H1 (cell line): ENCODE results near the gene YPEL2. TPM values are rescaled to one million over a fixed set of nuclear protein-coding genes. Genes with fewer than 3 reads are reported as not detected.

ENCODE experiments used
- CTCF ChIA-PET: fragments of 300-600 bp; sonication (Branson Sonifier 250); formaldehyde crosslinking; loops from one replicate; lab custom pipeline; 2021; ENCODE audit not compliant: partially characterized antibody; lab: Charles Lee
- POLR2A ChIA-PET: fragments of 300-600 bp; sonication (Branson Sonifier 250); formaldehyde crosslinking; loops from one replicate; lab custom pipeline; 2021; ENCODE audit warnings: inconsistent platforms; ENCODE audit not compliant: partially characterized antibody; lab: Charles Lee
- DNase-seq, 2 experiments: peaks; one replicate each; pipeline versions ENCODE4 v3.0.0 to v3.0.0-alpha.2; 2010 to 2022; ENCODE audit warnings: low spot score in 2 of 2, low read depth in 1 of 2, mixed read lengths in 1 of 2
- FAIRE-seq: peaks from 2 replicates; lab custom pipeline; 2011; peaks lifted over from hg19 to GRCh38; lab: Jason Lieb, UNC
- H2AFZ ChIP-seq: 2 replicates; pipeline ENCODE4 v1.8.1; 2012; ENCODE audit warnings: low read length, inconsistent platforms
- H2AK5ac ChIP-seq: 2 replicates; pipeline ENCODE4 v1.6.1; 2013; ENCODE audit warnings: low read depth, low read length
- H2BK120ac ChIP-seq: replicated peaks from 2 replicates; pipeline ENCODE3; 2013; ENCODE audit warnings: low read depth, low read length, inconsistent platforms
- H2BK12ac ChIP-seq: 2 replicates; pipeline ENCODE4 v1.6.1; 2013; ENCODE audit warnings: low read depth, low read length
- H2BK15ac ChIP-seq: 2 replicates; pipeline ENCODE4 v1.6.1; 2013; ENCODE audit warnings: low read length
- H2BK20ac ChIP-seq: 2 replicates; pipeline ENCODE4 v1.6.1; 2013; ENCODE audit warnings: low read length
- H2BK5ac ChIP-seq: 2 replicates; pipeline ENCODE4 v1.6.1; 2013; ENCODE audit warnings: low read depth, low read length
- H3K14ac ChIP-seq: 2 replicates; pipeline ENCODE4 v1.6.1; 2013; ENCODE audit warnings: inconsistent platforms; ENCODE audit not compliant: insufficient read length
- H3K18ac ChIP-seq: 2 replicates; pipeline ENCODE4 v1.6.1; 2013; ENCODE audit warnings: low read length; ENCODE audit errors: extremely low read depth
- H3K23ac ChIP-seq: 2 replicates; pipeline ENCODE4 v1.6.1; 2013; ENCODE audit warnings: inconsistent platforms; ENCODE audit not compliant: insufficient read length
- H3K23me2 ChIP-seq: 2 replicates; pipeline ENCODE4 v1.6.1; 2013; ENCODE audit warnings: low read depth, low read length
- H3K27ac ChIP-seq: 2 replicates; pipeline ENCODE4 v1.6.1; 2011; ENCODE audit warnings: low read depth, low read length, inconsistent platforms
- H3K27me3 ChIP-seq, 4 experiments: replicated peaks in 1 of 4; 1 replicate in 1 of 4; 2 replicates in 3 of 4; pipeline versions ENCODE4 v1.6.1 to v1.8.1; 2011 to 2013; ENCODE audit warnings: low read length in 3 of 4, mild to moderate bottlenecking in 3 of 4, inconsistent platforms in 2 of 4, mixed read lengths in 2 of 4, moderate library complexity in 1 of 4; ENCODE audit not compliant: control insufficient read depth in 3 of 4, insufficient read depth in 3 of 4; ENCODE audit errors: extremely low read depth in 1 of 4
- H3K36me3 ChIP-seq, 4 experiments: 2 replicates each; pipeline versions ENCODE4 v1.6.1 to v1.8.1; 2011 to 2013; ENCODE audit warnings: mild to moderate bottlenecking in 4 of 4, low read length in 3 of 4, moderate library complexity in 2 of 4, control low read depth in 1 of 4, inconsistent platforms in 1 of 4; ENCODE audit not compliant: insufficient read depth in 4 of 4, control insufficient read depth in 2 of 4
- H3K4ac ChIP-seq: replicated peaks from 2 replicates; pipeline ENCODE3; 2013; ENCODE audit warnings: low read length, low read depth, mixed read lengths, inconsistent platforms; ENCODE audit not compliant: insufficient read length
- H3K4me1 ChIP-seq, 4 experiments: replicated peaks in 1 of 4; 1 replicate in 1 of 4; 2 replicates in 3 of 4; pipeline versions ENCODE4 v1.6.1 to v1.8.1; 2011 to 2013; ENCODE audit warnings: low read length in 3 of 4, inconsistent platforms in 2 of 4, mixed read lengths in 1 of 4; ENCODE audit not compliant: insufficient read depth in 4 of 4, control insufficient read depth in 3 of 4
- H3K4me2 ChIP-seq, 2 experiments: 2 replicates each; pipeline versions ENCODE4 v1.6.1 to v1.8.1; 2011 to 2013; ENCODE audit warnings: low read depth in 2 of 2, low read length in 2 of 2, control low read depth in 1 of 2, inconsistent platforms in 1 of 2, mild to moderate bottlenecking in 1 of 2; ENCODE audit not compliant: insufficient read depth in 1 of 2
- H3K4me3 ChIP-seq, 4 experiments: fragments of 200-600, 300-600 bp in 1 of 4; sonication (generic), shearing (Covaris generic), sonication (Bioruptor Twin) in 1 of 4; 2 replicates each; pipeline versions ENCODE4 v1.5.1 to v1.8.1; 2011 to 2016; ENCODE audit warnings: low read length in 4 of 4, low read depth in 3 of 4, control low read depth in 2 of 4, inconsistent platforms in 2 of 4, mild to moderate bottlenecking in 2 of 4, mixed read lengths in 1 of 4, moderate library complexity in 1 of 4; ENCODE audit not compliant: insufficient read depth in 2 of 4; ENCODE audit errors: extremely low read depth in 1 of 4
- H3K56ac ChIP-seq: replicated peaks from 2 replicates; pipeline ENCODE3; 2013; ENCODE audit warnings: low read depth, mild to moderate bottlenecking, mixed read lengths, low read length, inconsistent platforms; ENCODE audit not compliant: insufficient read length
- H3K79me1 ChIP-seq: 2 replicates; pipeline ENCODE4 v1.6.1; 2013; ENCODE audit warnings: low read depth, low read length, control low read depth
- H3K79me2 ChIP-seq, 2 experiments: 2 replicates each; pipeline versions ENCODE4 v1.6.1 to v1.8.1; 2012 to 2013; ENCODE audit warnings: low read length in 2 of 2, mild to moderate bottlenecking in 2 of 2, inconsistent platforms in 1 of 2; ENCODE audit not compliant: insufficient read depth in 2 of 2, control insufficient read depth in 1 of 2
- H3K9ac ChIP-seq, 4 experiments: replicated peaks in 1 of 4; 1 replicate in 1 of 4; 2 replicates in 3 of 4; pipeline versions ENCODE4 v1.6.1 to v1.8.1; 2011 to 2013; ENCODE audit warnings: low read depth in 3 of 4, low read length in 3 of 4, control low read depth in 2 of 4, mild to moderate bottlenecking in 2 of 4, moderate library complexity in 2 of 4, inconsistent platforms in 1 of 4; ENCODE audit errors: extremely low read depth in 1 of 4
- H3K9me3 ChIP-seq, 2 experiments: 2 replicates each; pipeline versions ENCODE4 v1.6.1 to v1.8.1; 2012 to 2013; ENCODE audit warnings: mild to moderate bottlenecking in 2 of 2, moderate library complexity in 2 of 2, control low read depth in 1 of 2, inconsistent platforms in 1 of 2, low read depth in 1 of 2, low read length in 1 of 2, mixed read lengths in 1 of 2; ENCODE audit not compliant: insufficient read depth in 2 of 2
- H4K20me1 ChIP-seq, 2 experiments: replicated peaks in 1 of 2; 2 replicates each; pipeline versions ENCODE3 to v1.8.1; 2011 to 2013; ENCODE audit warnings: inconsistent platforms in 2 of 2, low read length in 2 of 2, mild to moderate bottlenecking in 1 of 2; ENCODE audit not compliant: insufficient read depth in 2 of 2, control insufficient read depth in 1 of 2
- H4K5ac ChIP-seq: 2 replicates; pipeline ENCODE4 v1.6.1; 2013; ENCODE audit warnings: low read length, low read depth, mixed read lengths, inconsistent platforms; ENCODE audit not compliant: insufficient read length
- H4K8ac ChIP-seq: 2 replicates; pipeline ENCODE4 v1.8.0; 2013; ENCODE audit warnings: mild to moderate bottlenecking, moderate library complexity, low read length, inconsistent platforms; ENCODE audit not compliant: insufficient read depth; ENCODE audit errors: extremely low read depth
- H4K91ac ChIP-seq: replicated peaks from 2 replicates; pipeline ENCODE3; 2013; ENCODE audit warnings: low read length, mixed read lengths, inconsistent platforms; ENCODE audit not compliant: insufficient read length
- EZH2 ChIP-seq: fragments of 200-600 bp; sonication (generic); IDR thresholded peaks from 2 replicates; pipeline ENCODE4 v1.7.1; 2012; ENCODE audit warnings: low read depth, mild to moderate bottlenecking, moderate library complexity, low read length, inconsistent platforms; ENCODE audit not compliant: severe bottlenecking
- GTF2F1 ChIP-seq: IDR thresholded peaks from 2 replicates; pipeline ENCODE4 v1.6.1; 2012; ENCODE audit warnings: low read depth, low read length, improper control_type of control experiment, borderline replicate concordance
- JUND ChIP-seq: IDR thresholded peaks from 2 replicates; pipeline ENCODE4 v1.6.1; 2011; ENCODE audit warnings: mild to moderate bottlenecking, improper control_type of control experiment, low read length
- KDM5A ChIP-seq: fragments of 200-600 bp; IDR thresholded peaks from 2 replicates; pipeline ENCODE4 v1.7.1; 2012; ENCODE audit warnings: mild to moderate bottlenecking, low read length, inconsistent platforms, mixed read lengths
- POLR2AphosphoS5 ChIP-seq: IDR thresholded peaks from 2 replicates; pipeline ENCODE4 v1.6.1; 2011; ENCODE audit warnings: low read depth, low read length
- RAD21 ChIP-seq, 2 experiments: IDR thresholded peaks in 1 of 2; conservative IDR thresholded peaks in 1 of 2; 2 replicates each; pipeline ENCODE4 v1.6.1; 2011; ENCODE audit warnings: low read depth in 2 of 2, low read length in 2 of 2, improper control_type of control experiment in 1 of 2, inconsistent platforms in 1 of 2, mild to moderate bottlenecking in 1 of 2, moderate library complexity in 1 of 2
- RXRA ChIP-seq: IDR thresholded peaks from 2 replicates; pipeline ENCODE4 v1.6.1; 2011; ENCODE audit warnings: low read depth, mild to moderate bottlenecking, low read length, moderate library complexity; ENCODE audit not compliant: insufficient read depth
- SP1 ChIP-seq: IDR thresholded peaks from 2 replicates; pipeline ENCODE4 v1.6.1; 2011; ENCODE audit warnings: low read depth, low read length
- SUZ12 ChIP-seq: fragments of 200-600 bp; sonication (generic); IDR thresholded peaks from 2 replicates; pipeline ENCODE4 v1.6.1; 2012; ENCODE audit warnings: mild to moderate bottlenecking, inconsistent platforms, low read length, moderate library complexity, mixed read lengths
- TAF7 ChIP-seq: optimal IDR thresholded peaks from 2 replicates; pipeline ENCODE3; 2011; ENCODE audit warnings: low read depth, mild to moderate bottlenecking, inconsistent platforms, low read length, moderate library complexity, borderline replicate concordance
- TBP ChIP-seq: IDR thresholded peaks from 2 replicates; pipeline ENCODE4 v1.6.1; 2011; ENCODE audit warnings: low read depth, low read length, improper control_type of control experiment
- ZNF274 ChIP-seq: IDR thresholded peaks from 2 replicates; pipeline ENCODE4 v1.7.0; 2012; ENCODE audit warnings: low read length, borderline replicate concordance; ENCODE audit errors: extremely low read depth
- WGBS, 2 experiments: shearing (Covaris generic) in 1 of 2; methylation state at CpG; one replicate each; pipeline versions ENCODE4 v1.1.6 to v1.1.7; 2013 to 2015; ENCODE audit warnings: low lambda C conversion rate in 2 of 2, mixed read lengths in 2 of 2, inconsistent platforms in 1 of 2, low coverage in 1 of 2, missing lambda C conversion rate in 1 of 2; ENCODE audit not compliant: insufficient replicate concordance in 2 of 2, insufficient coverage in 1 of 2, insufficient read length in 1 of 2; ENCODE audit errors: extremely low coverage in 1 of 2, missing lambda C conversion rate in 1 of 2; 5-methylcytosine and 5-hydroxymethylcytosine counted together
- polyA plus RNA-seq, 7 experiments: library from polyadenylated mRNA; depleted of rRNA in 3 of 7; stranded (reverse) in 5 of 7; unstranded in 2 of 7; fragments of >200 nt in 5 of 7; fragments of 200-250 nt in 2 of 7; gene quantifications; 1 replicate in 5 of 7; 2 replicates in 1 of 7; 4 replicates in 1 of 7; pipeline versions ENCODE4 v1.2.1 to v1.2.3, GENCODE V29; 2011 to 2013; ENCODE audit warnings: missing spikeins in 2 of 7, mixed read lengths in 2 of 7
- total RNA-seq: library from RNA; stranded (reverse); fragmentation: NEBNext Ultra II Directional; extraction: Animal tissue kit (Norgen Biotek cat#: 25700); gene quantifications from 2 replicates; pipeline ENCODE4 v1.2.1, GENCODE V29; 2021

YPEL2 gene
- total and polyA plus RNA-seq, 2 of the 8 experiments (the other 6 are each of a cell fraction or from before 2014, with no cell fraction given): 1.6 to 3.5 TPM

GRCh38 chr17:59366040-59366757 lies 34.7 kb downstream of the YPEL2 start:
- no peak overlapping the region for H3K9ac ChIP-seq
- POLR2A ChIA-PET: interaction anchor here (0.9 to 1.7 kb wide), 3 partner anchors 10 to 253 kb away, joined by 4 to 7 read pairs (median 6); partner anchors contain the start of gene CLTC
- CTCF ChIA-PET: interaction anchor here (0.7 to 2.8 kb wide), 15 partner anchors 10 to 155 kb away, joined by 3 to 9 read pairs (median 4); no protein-coding TSS in a partner anchor
- TF ChIP-seq KDM5A (no peak), SUZ12 (no peak), ZNF274 (no peak), RAD21 (IDR thresholded peaks at IDR 0.05 in 1 of 2, conservative IDR thresholded peaks at IDR 0.05 in 1 of 2; ENCODE audit: low read depth in 2 of 2, low read length in 2 of 2) (peak in 1 of 2 experiments; percentile 6; a peak in 1 of 4 replicates), GTF2F1 (no peak), POLR2AphosphoS5 (no peak), TAF7 (no peak), JUND (no peak; the same call in 1 of the 2 replicates), EZH2 (no peak), TBP (no peak; the same call in 1 of the 2 replicates), SP1 (peak; percentile 75; the same call in 1 of the 2 replicates), RXRA (no peak)

More at GRCh38 chr17:59366040-59366757, 34.7 kb downstream of the YPEL2 start:
- FAIRE-seq (peak; percentile 77), DNase-seq (peak; percentile 75 to 79)
- H3K4ac ChIP-seq: no peak overlapping the region
- no peak overlapping the region for H3K14ac ChIP-seq
- H4K5ac ChIP-seq: peak overlapping the region; percentile 48
- no peaks in the 10 kb centered on the region for H3K9me3 ChIP-seq
- no peaks in the 10 kb centered on the region for H3K79me1 ChIP-seq
- no peak overlapping the region for H4K8ac ChIP-seq
- peak overlapping the region; percentile 22 for H4K91ac ChIP-seq
- WGBS, 2 experiments: 10% methylated on average over 10 of the region's 10 CpGs; no CpG with 5 or more reads in 1 of the 2 experiments
- H4K20me1 ChIP-seq: no peaks in the 10 kb centered on the region
- no peak overlapping the region for H3K23ac ChIP-seq
- no peaks in the 10 kb centered on the region for H3K36me3 ChIP-seq
- H3K27ac ChIP-seq: peak overlapping the region; percentile 50; the same call in 1 of the 2 replicates
- H3K4me3 ChIP-seq: peak overlapping the region in 1 of 4 experiments; percentile 31; a peak in 2 of 8 replicates
- H3K4me1 ChIP-seq: peaks cover 14 to 35% (median 29%) of the 10 kb centered on the region in 4 experiments
- H3K4me2 ChIP-seq: peak overlapping the region; percentile 37 to 51
- H2BK15ac ChIP-seq: no peak overlapping the region
- no peak overlapping the region for H2AFZ ChIP-seq
- H3K56ac ChIP-seq: no peak overlapping the region
- peak overlapping the region; percentile 29; the same call in 1 of the 2 replicates for H3K18ac ChIP-seq
- no peak overlapping the region for H2BK120ac ChIP-seq
- no peak overlapping the region for H2AK5ac ChIP-seq
- no peaks in the 10 kb centered on the region for H3K23me2 ChIP-seq
- H3K79me2 ChIP-seq: no peaks in the 10 kb centered on the region
- no peak overlapping the region for H2BK20ac ChIP-seq
- no peaks in the 10 kb centered on the region for H3K27me3 ChIP-seq
- peak overlapping the region; percentile 93; the same call in 1 of the 2 replicates for H2BK12ac ChIP-seq
- peak overlapping the region; percentile 73 for H2BK5ac ChIP-seq
